DMS153 (cell line): ENCODE results near the gene RARRES1.

Source experiments
- DNase-seq: peaks from one replicate; lab custom pipeline; 2025; lab: John Stamatoyannopoulos, UW

Gene RARRES1

DNA sequence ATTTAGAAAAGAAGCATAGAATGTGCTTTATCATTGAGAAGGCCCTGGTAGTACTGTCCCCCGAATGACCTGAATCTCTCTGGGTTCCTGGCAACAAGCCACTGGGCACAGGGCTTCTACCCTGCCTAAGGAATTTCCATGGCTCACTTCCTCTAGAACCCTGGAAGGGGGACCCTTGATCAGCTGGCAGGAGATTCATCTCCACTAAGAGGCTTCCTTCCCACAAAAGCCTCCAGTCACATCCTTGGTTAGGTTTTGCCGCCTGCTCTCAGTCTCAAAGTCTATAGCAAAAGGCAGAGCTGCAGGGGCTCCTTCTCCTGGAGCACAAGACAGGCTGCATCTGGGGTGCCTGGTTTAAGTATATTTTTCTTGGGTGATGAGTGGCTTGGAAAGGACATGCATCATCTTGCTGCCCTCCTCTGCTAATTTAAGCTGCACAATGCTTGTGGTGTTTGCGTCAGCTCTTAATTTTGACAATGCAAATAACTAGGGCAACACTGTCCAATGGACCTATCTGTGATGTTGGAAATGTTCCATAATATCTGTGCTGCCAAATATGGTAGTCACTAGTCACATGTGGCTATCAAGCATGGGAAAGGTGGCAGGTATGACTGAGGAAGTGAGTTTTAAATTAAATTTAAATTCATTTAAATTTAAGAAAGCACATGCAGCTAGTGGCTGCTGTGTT lies 33.4 kb upstream of the RARRES1 start:
- no peak for DNase-seq

DNA sequence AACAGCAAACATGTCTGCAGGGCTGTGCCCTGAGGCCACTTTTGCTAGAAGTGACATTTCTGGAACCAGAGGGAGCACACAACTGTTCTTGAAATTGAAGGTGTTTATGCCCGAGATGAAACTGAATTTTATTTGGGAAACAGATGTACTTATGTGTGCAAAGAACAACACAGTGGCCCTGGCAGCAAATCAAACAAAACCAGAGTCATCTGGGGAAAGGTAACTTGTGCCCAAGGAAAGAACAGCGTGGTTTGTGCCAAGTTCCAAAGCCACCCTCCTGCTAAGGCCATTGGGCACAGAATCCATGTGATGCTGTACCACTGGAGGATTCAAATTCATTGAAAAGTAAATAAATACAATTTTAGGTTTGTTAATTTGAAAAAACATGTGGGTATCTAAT lies 31.2 kb upstream of the RARRES1 start:
- no peak for DNase-seq

DNA sequence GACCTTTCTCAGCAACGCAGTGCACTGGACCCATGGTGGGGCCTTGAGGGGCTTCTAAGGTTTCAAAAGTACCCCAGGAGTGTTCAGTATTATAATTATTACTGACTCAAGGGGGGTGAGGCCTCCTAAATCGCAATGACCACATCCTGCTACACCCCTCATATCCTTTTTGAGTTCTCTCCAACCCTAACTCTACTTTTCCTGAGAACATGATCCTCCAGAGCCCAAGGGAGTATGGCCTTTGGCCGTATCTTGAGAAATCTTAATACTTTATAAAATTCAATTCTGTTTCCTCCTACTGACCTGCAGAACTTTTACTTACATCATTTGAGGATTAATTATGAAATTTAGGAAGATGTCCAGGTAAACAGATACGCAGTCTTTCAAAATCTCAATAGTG lies 30.4 kb upstream of the RARRES1 start:
- no peak for DNase-seq

GRCh38 chr3:158761350-158761749 lies 29.1 kb upstream of the RARRES1 start:
- DNase-seq: no peak

DNA sequence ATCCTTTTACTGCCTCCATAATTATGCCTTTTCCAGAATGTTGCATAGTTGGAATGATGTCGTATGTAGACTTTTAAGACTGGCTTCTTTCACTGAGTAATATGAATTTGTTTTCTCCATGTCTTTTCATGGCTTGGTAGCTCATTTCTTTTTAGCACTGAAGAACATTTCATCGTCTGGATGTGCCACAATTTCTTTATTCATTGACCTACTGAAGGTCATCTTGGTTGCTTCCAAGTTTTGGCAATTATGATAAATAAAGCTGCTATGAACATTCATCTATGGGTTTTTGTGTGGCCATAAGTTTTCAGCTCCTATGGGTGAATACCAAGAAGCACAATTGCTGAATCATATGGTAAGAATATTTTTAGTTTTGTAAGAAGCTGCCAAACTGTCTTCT lies 23.2 kb upstream of the RARRES1 start:
- no peak for DNase-seq

DNA sequence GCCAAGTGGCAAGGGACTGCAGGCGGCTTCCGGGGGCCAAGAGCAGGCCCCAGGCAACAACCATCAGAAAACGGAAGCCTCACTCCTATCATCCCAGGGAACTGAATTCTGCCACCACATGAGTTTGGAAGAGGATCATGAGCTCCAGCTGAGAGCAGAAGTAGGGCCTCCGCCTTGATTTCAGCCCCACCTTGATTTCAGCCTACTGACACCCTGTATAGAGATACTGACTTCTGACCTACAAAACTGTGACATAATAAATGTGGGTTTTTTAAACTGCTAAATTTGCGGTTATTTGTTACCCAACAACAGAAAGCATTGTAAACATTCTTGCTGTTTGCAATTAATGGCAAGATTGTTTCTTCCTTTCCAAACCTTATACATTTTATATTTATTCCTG lies 21.6 kb upstream of the RARRES1 start:
- DNase-seq: no peak

GRCh38 chr3:158751316-158751715 lies 19.1 kb upstream of the RARRES1 start:
- DNase-seq: no peak

DNA sequence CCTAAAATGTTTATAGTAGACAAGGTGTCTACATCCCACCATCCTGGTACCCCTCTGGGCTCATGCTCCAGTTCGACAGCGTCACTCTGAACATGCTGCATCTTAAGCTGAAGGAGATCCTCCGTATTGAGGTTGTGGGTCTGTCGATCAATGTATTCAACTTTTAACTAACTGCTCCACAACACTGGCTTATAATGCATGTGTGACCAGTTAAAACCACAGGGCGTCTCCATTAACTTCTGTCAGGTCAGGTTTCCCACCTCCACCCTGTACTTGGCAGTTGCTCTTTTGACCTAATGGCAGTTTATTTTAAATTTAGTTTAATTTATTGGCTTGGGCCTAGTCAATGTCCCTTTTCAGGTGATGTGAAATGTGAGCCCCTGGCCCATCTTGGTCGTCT lies 17.8 kb upstream of the RARRES1 start:
- no peak for DNase-seq

- DNase-seq: no peak
Observed at GRCh38 chr3:158749526-158749925, 17.3 kb upstream of the RARRES1 start.

- no peak for DNase-seq
Observed at GRCh38 chr3:158748237-158748828, 16.1 kb upstream of the RARRES1 start.

- DNase-seq: no peak
Observed at GRCh38 chr3:158747417-158747816, 15.2 kb upstream of the RARRES1 start.

DNA sequence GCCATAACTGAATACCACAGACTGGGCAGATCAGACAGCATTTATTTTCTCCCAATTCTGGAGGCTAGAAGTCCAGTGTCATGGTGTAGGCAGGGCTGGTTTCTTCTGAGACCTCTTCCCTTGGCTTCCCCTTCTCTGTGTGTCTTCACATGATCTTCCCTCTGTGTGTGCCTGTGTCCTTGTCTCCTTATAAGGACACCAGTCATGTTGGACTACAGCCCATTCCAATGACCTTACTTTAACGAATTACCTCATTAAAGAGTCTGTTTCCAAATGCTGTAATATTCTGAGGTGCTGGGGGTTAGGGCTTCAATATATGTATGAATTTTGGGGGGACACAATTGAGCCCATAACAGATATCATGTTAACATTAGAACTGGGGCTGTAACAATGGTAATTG lies 13.3 kb upstream of the RARRES1 start:
- no peak for DNase-seq

- no peak for DNase-seq
Observed at GRCh38 chr3:158744567-158745288, 12.5 kb upstream of the RARRES1 start.

DNA sequence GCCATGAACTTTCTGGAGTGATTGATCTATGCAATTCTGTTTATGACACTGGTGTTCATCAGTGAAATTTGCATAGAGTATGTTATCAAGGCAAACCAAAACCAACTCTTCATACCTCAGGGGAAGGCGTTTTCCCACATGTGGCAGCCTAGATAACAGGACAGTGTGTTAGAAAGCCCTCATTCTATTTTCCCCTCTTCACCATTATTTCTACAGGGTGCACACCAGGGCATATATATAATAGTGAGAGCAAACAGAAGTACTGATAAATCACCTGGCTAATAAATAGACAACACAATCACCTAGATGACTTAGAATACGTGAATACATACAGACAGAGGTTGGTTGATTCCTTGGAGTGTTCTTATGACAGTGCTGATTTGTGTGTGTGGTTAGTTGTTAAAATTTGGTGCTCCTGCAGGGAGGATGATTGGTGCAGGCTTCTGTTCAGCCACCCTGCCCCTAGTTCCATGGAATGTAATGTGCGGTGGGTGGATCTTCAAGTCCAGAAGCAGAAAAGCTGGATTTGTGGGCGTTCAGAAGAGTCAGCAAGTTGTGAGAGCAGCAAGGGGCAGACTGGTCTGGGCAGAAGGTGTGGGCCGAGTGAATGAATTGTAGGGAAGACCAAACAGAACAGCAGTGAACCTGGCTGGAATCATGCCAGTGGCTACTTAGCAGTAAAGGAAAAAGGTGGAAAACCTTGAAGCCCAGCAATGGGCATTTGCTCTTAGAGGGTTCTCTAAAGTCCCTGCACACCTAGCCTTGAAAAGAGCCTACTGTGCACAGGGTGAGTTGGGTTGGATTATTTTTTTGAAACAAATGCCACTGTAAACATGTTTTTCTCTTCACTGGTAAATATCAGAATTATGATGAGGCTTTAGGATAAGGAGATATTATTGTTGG lies 11.7 kb upstream of the RARRES1 start:
- DNase-seq: no peak

GRCh38 chr3:158742871-158743663 lies 10.8 kb upstream of the RARRES1 start:
- DNase-seq: no peak

DNA sequence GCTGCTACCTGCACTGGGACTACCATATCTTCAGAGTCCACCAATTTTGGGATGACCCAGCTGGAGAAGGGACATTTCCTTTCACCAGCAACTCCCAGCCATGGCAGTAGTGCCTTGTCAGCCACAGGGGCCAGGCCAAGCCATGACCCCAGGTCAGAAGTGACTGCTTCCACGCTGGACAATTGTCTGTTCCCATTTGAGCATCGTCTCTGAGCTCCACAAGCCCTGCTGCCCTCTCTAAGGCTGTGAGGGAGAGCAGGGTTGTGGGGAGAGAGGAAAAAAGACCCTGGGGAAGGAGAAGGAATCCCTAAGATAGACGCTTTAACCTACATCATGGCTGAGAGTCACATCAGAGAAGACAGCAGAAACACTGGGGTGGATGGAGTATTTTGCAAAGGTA lies 7.4 kb upstream of the RARRES1 start:
- no peak for DNase-seq

DNA sequence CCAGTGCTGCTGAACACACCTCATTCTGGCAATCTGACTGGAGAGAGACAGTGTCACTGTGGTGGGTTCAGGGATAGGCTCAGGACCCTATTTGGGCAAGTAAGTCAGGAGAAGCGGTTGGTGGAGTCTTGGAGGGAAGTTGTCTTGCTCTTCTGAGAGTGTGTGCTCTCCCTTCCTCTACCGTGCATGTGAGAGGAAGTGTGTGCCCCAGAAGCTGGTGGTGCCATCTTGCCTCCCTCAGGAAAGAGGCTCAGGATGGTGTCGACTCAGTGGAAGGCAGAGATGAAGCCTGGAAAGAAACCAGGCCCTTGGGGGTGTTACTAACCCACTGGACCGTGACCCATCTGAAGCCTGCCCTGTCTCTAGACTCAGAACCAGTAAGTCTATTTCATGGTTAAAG lies 6.8 kb upstream of the RARRES1 start:
- no peak for DNase-seq

GRCh38 chr3:158738653-158739052 lies 6.4 kb upstream of the RARRES1 start:
- DNase-seq: no peak

GRCh38 chr3:158737976-158738615 lies 5.8 kb upstream of the RARRES1 start:
- DNase-seq: no peak

GRCh38 chr3:158737410-158737809 lies 5.2 kb upstream of the RARRES1 start:
- no peak for DNase-seq
